HK-2 (cell line): ENCODE data around the gene CFAP300.

Experiments used
- DNase-seq: peaks from one replicate; pipeline ENCODE4 v3.0.0-alpha.2; 2018; ENCODE audit not compliant: unreplicated experiment

Gene CFAP300

DNA sequence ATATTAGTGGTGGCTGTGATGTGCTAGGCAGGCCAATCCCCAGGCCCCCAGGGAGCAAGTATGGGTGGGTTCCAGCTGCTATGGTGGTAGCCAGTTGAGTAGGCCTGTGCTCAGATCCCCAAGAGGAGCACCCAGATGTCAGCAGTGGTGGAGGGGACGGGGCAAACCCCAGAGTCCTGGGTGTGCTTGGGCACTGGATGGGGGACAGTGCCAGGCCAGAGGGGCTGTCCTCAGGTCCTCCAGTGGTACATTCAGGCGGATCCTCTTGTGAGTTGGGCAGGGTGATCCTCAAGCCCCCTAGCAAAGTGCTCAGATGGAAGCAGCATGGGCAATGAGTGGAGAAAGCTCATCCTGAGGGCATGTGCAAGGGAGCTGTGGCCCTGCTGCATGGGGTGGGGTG lies 26.0 kb downstream of the CFAP300 start:
- no peak for DNase-seq

DNA sequence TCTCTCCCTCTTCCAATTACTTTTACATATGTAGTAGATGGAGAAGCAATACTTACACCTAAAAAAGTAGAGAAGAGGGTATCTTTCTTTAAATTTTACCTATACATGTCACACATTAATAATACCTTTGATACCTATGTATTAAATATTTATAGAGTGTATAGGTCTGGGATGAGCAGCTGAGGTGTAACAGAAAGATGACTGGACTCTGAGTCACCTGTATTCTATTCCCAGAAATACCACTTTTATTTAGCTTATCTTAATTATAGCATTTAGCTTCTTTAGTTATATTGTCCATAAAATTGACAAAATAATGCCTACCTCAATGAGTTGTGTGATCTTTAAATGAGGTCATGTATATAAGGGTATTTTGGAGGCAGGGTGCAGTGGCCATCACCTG lies 32.4 kb downstream of the CFAP300 start:
- DNase-seq = no peak

DNA sequence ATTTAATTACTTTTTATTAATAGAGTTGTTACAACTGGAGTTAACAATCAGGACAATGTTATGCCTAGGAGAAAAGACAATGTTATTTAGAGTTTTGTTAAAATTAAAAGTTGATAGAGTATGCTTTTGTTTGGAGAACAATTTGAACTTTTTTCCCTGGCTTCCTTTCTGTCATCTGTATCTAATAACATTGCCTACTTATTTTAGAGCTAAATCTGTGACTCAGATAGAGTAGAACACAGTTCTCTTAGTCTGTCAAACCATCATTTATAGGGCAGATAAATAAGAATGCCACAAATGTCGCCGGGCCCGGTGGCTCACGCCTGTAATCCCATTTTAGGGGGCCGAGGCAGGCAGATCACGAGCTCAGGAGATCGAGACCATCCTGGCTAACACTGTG lies 34.1 kb downstream of the CFAP300 start:
- no peak for DNase-seq

DNA sequence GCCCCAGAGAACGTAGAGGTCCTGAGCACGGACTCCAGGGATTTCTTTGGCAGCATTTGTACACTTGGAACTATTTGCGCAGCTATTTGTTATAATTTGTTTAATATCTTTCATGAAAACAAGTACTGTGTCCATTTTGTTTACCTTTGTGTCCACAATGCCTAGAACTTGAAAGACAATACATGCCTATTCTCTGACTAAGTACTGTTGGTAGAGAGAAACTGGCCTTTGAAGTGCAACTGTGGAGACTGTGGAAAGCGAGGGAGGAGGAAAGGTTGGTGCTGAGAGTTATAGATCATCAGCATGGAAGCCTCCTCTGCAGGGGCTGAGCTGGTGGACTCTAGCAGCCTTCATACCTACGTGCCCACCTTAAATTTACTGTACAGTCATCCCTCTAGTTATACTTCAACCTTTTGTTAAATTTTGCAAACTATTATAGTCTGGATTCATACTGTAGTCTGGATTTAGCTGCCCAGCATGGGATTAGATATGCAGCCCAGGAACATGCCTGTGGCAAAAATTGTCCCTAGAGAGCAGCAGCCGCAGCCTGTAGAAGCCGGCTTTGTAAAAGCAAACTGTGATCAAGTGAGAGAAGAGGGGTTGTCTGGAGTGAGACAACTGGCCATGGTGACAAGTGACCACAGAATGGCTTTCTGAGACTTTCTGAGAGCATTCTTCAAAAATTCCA lies 38.8 kb downstream of the CFAP300 start:
- no peak for DNase-seq

DNA sequence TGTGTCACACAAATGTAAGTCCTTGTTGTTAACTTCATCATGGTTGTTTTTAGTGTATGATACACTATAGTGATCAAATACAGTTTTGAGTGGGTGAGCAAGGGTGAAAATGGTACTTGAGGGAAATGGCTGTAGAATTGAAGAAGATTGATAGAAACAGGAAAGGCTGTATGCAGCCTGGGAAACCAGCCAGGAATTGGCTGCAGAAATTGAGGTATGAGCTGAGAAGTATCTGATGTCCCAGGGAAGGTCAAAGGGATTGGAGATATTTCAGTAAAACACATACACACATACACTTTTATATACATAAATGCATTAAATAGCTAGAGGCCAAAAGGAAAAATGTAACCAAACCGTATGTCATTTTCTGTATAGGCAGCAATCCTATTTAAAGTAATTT lies 49.9 kb downstream of the CFAP300 start:
- no peak for DNase-seq

DNA sequence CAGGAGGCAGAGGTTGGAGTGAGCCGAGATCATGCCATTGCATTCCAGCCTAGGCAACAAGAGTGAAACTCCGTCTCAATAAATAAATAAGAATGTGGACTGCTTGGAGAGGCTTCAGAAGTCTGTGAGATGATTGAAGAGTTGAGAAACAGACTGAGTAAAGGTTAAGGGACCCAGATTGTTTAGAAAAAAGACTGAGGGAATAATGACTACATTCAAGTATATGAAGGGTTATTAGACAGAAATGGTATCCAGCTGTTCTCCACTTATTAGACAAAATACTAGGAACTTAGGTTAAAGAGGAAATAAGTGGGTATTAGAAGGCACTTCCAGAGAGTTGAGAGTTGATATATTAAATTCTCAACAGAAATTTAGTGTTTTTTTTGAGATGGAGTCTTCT lies 52.5 kb downstream of the CFAP300 start:
- no peak for DNase-seq

DNA sequence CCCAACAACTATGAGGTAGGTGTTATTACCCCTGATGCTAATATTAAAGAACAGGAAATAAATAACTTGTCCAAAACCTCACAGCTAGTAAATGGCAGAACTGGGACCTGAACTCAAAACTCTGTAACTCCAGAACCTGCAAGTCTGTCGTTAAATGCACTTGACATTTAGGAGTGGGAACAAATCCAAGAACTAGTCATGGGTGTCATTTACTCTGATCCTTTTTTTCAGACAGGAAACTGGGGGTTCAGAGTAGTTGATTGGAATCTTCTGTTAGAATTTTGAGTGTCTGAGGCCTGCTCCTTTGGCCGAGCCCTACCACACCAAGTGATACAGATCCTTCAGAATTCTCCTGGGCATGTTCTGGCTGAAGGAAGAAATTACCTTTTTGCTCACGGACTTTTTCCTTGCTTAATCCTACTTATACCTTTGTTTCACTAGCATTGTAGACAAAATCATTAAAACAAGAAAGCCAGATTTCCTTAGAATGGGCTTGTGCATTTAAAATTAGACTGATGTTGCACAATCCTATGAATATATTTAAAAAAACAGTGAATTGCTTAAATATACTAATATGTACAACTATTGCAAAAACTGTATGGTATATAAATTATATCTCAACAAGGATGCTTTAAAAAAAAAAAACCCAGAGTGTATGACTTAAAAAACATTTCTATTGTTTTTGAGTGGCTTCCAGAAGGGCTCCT lies 61.6 kb downstream of the CFAP300 start:
- DNase-seq = no peak

DNA sequence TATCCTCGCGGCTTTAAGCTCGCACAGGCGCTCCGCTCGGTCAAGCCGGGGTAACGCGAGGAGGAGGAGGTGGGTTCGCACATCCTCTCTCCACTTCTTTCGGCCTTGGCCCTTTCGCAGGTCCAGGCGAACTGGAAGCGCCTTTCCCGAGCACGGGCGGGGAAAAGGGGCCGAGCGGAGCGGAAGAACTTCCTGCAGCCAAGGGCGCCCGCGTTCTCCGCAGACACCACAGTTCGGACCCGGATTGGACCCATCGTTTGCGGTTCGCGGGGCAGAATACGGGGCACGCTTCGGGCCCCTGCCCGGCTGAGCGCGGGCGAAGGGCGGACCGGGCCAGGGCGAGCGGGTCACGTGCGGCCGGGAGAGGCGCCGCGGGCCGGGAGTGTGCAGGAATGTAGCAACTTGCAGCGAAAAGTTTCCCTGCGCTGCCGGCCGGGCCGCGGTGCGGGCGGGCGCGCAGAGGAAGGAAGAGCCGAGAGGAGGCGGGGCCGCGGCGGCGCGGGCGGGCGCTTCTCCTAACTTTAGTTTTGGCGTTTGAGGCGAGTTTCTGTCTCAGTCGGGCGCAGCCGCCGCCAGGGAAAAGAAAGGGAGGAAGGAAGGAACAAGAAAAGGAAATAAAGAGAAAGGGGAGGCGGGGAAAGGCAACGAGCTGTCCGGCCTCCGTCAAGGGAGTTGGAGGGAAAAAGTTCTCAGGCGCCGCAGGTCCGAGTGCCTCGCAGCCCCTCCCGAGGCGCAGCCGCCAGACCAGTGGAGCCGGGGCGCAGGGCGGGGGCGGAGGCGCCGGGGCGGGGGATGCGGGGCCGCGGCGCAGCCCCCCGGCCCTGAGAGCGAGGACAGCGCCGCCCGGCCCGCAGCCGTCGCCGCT lies 62.9 kb downstream of the CFAP300 start, which contains the start of gene YAP1:
Gene YAP1 (plus strand): TSS at position 552 of the 865 bp plus-strand sequence. CDS start 402 bp downstream, outside the sequence.
- DNase-seq = peak; percentile 80

DNA sequence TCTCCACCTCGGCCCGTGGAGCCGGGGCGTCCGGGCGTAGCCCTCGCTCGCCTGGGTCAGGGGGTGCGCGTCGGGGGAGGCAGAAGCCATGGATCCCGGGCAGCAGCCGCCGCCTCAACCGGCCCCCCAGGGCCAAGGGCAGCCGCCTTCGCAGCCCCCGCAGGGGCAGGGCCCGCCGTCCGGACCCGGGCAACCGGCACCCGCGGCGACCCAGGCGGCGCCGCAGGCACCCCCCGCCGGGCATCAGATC lies 63.4 kb downstream of the CFAP300 start:
- DNase-seq = no peak

DNA sequence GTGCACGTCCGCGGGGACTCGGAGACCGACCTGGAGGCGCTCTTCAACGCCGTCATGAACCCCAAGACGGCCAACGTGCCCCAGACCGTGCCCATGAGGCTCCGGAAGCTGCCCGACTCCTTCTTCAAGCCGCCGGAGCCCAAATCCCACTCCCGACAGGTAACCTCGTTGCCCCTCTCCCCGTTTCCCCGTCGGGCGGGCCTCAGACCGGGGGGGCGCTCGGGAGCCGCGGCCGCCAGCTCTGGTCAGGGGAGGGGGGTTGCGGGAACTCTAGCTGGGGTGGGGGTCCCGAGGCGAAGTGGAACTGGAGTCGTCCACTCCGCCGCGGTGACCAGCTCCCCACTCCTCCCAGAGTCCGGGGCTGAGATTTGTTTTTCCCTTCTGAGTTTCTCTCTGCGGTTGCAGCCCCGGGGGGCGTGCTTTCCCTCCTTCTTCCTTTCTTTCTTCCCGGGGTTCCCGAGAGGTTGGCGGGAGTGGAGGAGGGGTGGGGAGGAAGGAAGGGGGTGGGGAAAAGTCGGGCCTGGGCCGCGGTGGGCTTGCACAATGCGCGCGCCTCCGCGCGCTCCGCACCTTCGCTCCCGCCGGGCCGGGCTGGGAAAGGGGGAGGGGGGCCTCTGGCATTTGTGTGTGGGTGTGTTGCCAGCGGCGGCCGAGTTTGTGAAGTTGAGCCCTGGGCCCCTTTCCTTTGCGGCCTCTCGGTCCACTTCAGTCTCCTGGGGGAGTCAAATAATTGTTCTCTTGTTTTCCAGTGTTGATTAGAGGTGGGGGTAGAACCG lies 64.0 kb downstream of the CFAP300 start:
- DNase-seq = peak; percentile 70

DNA sequence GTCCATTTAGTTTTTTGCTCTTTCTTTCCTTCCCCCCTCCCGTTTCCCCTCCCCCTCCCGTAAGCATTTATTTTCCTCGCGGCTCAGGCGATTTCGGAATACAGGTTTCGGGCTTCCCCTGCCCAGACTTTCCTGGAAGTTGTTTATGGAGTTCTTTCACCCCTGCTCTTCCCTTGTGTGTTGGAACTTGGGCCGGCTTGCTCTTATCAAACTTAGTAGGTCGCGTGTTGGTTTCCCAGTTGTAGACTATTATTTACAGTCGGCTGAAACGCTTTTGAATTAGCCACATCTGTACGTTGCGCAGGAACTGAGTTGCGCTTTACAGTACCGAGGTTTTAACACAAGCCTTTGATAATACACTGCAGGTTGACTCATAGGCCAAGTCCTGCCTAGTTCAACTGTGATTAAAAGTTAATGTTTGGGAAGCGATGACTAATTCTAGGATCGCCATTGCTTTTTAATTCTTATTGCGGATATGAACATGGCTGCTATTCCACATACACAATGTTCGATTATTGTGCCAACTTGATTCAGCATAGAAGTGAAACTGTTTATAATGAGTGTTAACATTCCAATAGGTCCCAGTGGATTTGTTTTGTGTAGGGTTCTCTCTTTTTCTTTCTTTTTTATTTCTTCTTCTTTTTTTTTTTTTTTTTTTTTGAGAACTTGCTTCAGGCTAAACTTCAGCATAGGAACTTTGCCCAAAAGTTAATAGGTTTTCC lies 64.7 kb downstream of the CFAP300 start:
- peak; percentile 37 for DNase-seq

DNA sequence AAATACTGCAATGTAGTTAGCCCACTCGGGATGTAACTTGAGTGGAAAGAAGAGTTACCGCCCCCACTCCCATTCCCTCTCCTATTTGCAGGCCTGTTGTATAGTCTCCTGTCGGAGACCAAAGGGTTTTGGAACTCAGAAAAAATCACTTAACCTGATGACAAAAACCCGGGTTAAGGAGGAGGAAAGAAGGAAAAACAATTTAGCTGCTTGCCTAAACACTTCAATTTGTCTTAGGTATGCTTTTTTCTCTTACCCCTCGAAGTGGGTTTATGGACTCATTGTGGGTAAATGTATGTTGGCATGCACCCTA lies 65.2 kb downstream of the CFAP300 start:
- no peak for DNase-seq

DNA sequence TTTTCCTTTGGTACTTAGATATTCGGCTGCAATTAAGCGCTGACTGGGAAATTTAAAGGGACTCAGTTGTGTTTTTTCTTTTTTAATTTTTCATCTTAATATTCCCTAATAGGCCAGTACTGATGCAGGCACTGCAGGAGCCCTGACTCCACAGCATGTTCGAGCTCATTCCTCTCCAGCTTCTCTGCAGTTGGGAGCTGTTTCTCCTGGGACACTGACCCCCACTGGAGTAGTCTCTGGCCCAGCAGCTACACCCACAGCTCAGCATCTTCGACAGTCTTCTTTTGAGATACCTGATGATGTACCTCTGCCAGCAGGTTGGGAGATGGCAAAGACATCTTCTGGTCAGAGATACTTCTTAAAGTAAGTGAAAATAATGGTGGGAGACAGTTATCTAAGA lies 66.8 kb downstream of the CFAP300 start:
- DNase-seq = no peak

DNA sequence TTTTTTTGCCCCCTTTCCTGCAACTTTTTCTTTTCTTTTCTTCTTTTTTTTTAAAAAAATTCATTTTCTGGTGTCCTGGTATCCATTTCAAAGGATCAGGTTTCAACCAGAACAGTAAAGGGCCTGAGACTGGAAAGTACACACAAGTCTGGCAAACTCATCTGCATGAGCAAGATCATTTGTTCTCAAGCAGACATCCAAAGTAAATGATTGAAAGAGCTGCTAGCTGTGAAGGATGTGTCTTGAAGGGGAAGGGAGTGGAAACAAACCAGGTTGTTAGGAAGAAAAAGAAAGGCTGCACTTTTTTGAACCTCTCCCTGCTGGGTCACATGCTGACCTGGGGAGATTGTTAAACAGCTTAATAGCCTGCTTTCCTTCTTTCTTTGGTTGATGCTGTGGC lies 68.3 kb downstream of the CFAP300 start:
- DNase-seq = peak; percentile 17

DNA sequence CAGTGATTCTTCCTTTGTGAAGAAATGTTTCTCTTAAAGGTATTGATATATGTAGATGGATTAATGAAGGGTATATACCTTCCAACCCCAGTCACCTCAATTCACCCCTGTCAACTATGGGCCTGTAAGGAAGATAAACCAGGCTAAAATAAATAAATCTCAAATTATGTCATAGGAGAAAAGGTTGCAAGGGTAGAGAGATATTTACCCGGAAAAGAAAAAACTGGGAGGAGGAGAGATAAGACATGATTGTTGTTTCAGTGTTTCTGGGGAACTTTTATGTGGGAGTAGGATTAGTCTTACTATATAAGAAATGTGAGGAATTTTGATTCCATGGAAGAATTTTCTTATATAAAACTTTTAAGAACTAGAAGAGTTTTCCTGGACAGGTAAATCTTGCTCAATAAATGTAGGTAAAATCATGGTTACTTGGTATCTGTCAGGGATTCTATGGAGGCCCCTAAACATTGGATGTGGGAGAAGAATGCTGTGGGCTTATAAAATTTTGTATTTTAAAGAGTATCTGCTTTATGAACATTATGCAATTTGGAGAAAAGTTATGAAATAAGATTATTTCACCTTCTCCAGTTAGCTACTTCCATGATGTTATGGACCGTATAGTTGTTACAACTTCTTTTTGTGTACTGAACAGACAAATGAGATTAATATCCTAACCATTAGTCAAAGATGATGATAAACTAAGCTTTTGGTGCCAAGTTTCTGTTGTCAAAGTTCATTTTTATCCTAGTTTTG lies 69.4 kb downstream of the CFAP300 start:
- no peak for DNase-seq

DNA sequence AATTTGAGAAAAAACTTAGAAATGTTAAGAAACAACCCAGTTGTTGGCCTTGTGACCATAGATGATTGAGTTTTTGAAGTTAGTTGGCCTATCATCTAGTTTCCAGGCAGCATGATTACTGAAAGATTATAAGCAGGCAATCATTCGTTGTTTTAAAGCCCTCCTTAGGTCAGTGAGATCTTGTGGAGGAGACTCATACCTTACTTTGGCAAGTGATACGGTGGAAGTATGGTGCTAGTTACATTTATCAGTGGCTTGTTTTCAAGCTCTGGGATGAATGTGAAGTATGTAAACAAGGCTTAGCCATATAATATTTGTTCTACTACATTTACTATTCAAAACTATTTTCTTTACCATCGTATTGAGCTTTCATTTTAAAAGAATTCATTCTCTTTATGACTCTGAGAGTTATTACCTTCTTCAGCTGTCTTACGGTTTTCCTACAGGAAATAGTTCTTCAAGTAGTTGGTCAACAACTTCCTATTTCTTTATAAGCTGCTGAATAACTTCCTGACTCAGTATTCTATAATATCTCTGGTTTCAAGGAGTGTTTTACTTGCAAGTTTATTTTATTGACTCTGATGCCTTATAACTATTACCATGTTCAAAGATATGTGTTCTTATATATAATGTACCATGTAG lies 70.4 kb downstream of the CFAP300 start:
- no peak for DNase-seq

DNA sequence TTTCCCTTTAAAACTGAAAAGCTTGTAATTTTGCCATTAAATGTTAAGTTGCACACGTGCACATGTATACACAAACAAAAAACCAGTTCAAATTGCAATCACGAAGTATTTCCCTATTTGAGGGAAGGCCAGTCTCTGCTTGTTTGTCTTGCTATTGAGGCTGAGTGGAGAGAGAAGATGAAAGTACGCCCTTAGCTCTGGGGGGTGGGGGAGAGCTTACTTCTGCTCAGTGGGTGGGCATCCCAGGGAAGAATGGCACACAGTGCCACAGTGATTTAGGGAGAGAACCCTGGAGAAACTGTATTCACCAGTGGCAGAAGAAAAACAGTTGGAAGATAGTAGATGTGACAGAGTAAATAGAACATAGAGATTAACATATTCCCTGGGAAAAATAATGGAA lies 71.7 kb downstream of the CFAP300 start:
- no peak for DNase-seq

DNA sequence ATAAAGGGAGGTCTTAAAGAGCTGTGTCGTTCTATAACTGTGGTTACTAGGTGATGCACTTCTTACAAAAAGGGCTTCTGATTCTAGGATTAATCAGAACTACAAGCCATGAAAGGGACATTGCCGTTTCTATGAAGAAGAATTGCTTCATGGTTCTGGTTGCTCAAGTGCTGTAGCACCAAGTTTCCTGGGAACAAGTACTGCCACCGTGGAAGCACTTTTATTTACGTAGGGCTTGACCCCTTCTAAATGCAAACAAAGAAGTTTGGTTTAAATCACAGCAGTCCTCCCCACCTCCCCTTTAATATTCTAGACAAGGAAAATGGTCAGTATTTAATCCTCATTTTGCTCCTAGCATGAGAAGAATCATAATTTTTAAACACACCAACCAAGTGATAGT lies 72.8 kb downstream of the CFAP300 start:
- no peak for DNase-seq

DNA sequence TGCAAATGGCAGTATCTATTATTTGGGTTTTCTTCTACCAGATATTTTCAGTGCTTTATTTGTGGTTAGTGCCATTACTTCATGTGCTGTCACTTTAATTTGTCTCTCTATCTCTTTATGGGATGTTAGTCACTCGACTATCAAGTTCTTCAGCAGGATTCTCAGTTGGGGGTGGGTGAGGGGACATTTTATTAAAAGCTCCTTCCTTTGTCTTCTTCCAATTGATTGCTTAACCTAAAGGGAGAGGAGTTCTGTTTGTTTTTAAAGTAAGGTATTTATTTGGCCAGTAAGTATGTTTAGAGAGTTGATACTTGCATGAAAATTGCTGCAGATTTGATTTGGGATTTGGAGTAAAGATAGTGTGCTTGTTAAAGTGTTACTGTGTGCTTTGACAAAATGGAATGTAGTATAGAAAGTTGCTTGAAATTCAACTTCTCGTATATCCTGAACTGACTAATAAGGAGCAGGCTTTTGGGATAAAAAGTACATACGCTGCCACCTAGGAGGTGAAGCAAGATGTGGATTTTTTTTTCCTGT lies 73.3 kb downstream of the CFAP300 start:
- no peak for DNase-seq

DNA sequence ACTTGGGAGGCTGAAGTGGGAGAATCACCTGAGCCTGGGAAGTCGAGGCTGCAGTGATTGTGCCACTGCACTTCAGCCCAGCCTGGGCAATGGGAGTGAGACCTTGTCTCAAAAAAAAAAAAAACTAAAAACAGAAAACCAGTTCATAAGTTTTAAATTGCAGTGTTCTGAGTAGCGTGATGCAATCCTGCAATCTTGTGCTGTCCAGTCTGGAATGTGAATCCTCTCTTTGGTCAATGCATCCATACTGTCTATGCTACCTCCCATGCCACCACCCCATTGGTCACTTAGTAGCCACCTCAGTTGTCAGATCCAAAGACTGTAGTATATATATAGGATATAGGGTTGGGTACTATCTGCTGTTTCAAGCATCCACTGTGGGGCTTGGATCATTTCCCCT lies 74.1 kb downstream of the CFAP300 start:
- no peak for DNase-seq
